KMS-11 (cell line): ENCODE data around the gene PNPLA7.

Experiments used
- H2AFZ ChIP-seq: fragments of 200-600 bp; sonication (generic); 2 replicates; pipeline ENCODE4 v1.6.1; 2016; ENCODE audit warnings: antibody characterized with exemption, mixed run types, low read depth
- H3K27ac ChIP-seq: fragments of 200-600 bp; sonication (generic); 2 replicates; pipeline ENCODE4 v1.6.1; 2016; ENCODE audit warnings: mild to moderate bottlenecking, mixed run types
- H3K27me3 ChIP-seq: fragments of 200-600 bp; sonication (generic); 2 replicates; pipeline ENCODE4 v1.6.1; 2017; ENCODE audit warnings: mild to moderate bottlenecking, low read depth, mixed run types, moderate library complexity; ENCODE audit not compliant: insufficient read depth
- H3K36me3 ChIP-seq: fragments of 200-600 bp; sonication (generic); 2 replicates; pipeline ENCODE4 v1.6.1; 2017; ENCODE audit warnings: mild to moderate bottlenecking, mixed run types; ENCODE audit not compliant: insufficient read depth
- H3K4me1 ChIP-seq: fragments of 200-600 bp; sonication (generic); 2 replicates; pipeline ENCODE4 v1.6.1; 2016; ENCODE audit warnings: mild to moderate bottlenecking, low read depth, mixed run types; ENCODE audit not compliant: poor library complexity, severe bottlenecking
- H3K4me2 ChIP-seq: fragments of 200-600 bp; sonication (generic); 2 replicates; pipeline ENCODE4 v1.7.0; 2016; ENCODE audit warnings: mild to moderate bottlenecking, mixed run types
- H3K4me3 ChIP-seq: fragments of 200-600 bp; sonication (generic); IDR thresholded peaks from 2 replicates; pipeline ENCODE4 v1.6.1; 2017; ENCODE audit warnings: low read depth, low read length, mixed read lengths; ENCODE audit not compliant: insufficient read depth
- H3K79me2 ChIP-seq: fragments of 200-600 bp; sonication (generic); 2 replicates; pipeline ENCODE4 v1.6.1; 2016; ENCODE audit warnings: low read depth, mixed run types; ENCODE audit not compliant: insufficient read depth
- H3K9ac ChIP-seq: fragments of 200-600 bp; sonication (generic); 2 replicates; pipeline ENCODE4 v1.6.1; 2016; ENCODE audit warnings: mild to moderate bottlenecking, mixed run types
- H4K20me1 ChIP-seq: fragments of 200-600 bp; sonication (generic); 2 replicates; pipeline ENCODE4 v1.6.1; 2016; ENCODE audit warnings: mild to moderate bottlenecking, mixed run types; ENCODE audit not compliant: insufficient read depth
- CTCF ChIP-seq: fragments of 200-600 bp; sonication (generic); conservative IDR thresholded peaks from 2 replicates; pipeline ENCODE4 v1.6.1; 2017; ENCODE audit warnings: low read depth, mild to moderate bottlenecking, antibody characterized with exemption, low read length, moderate library complexity, mixed read lengths

PNPLA7 gene

GRCh38 chr9:137564134-137564533 lies 13.9 kb upstream of the PNPLA7 start:
- no peak overlapping the region for H2AFZ ChIP-seq
- no peak overlapping the region for H3K4me3 ChIP-seq
- no peak overlapping the region for H3K9ac ChIP-seq
- H3K27ac ChIP-seq: no peak overlapping the region
- no peaks in the 10 kb centered on the region for H3K79me2 ChIP-seq
- no peaks in the 10 kb centered on the region for H3K36me3 ChIP-seq
- H3K4me2 ChIP-seq: no peak overlapping the region
- no peaks in the 10 kb centered on the region for H3K4me1 ChIP-seq
- no peaks in the 10 kb centered on the region for H4K20me1 ChIP-seq
- TF ChIP-seq CTCF: no peak
- no peaks in the 10 kb centered on the region for H3K27me3 ChIP-seq

GRCh38 chr9:137558127-137558526 lies 7.9 kb upstream of the PNPLA7 start:
- Histone ChIP-seq H3K36me3 (no peaks in the 10 kb centered on the region), H3K4me1 (no peaks in the 10 kb centered on the region), H4K20me1 (no peaks in the 10 kb centered on the region)

GRCh38 chr9:137556069-137556838 lies 6.1 kb upstream of the PNPLA7 start:
- H3K79me2 ChIP-seq: no peaks in the 10 kb centered on the region
- H2AFZ ChIP-seq: no peak overlapping the region
- no peak overlapping the region for H3K27ac ChIP-seq
- H3K36me3 ChIP-seq: no peaks in the 10 kb centered on the region
- no peaks in the 10 kb centered on the region for H3K27me3 ChIP-seq
- no peak overlapping the region for H3K4me2 ChIP-seq
- no peaks in the 10 kb centered on the region for H4K20me1 ChIP-seq
- H3K4me1 ChIP-seq: no peaks in the 10 kb centered on the region
- no peak overlapping the region for H3K4me3 ChIP-seq
- TF ChIP-seq CTCF: no peak
- H3K9ac ChIP-seq: no peak overlapping the region

More at GRCh38 chr9:137558127-137558526, 7.9 kb upstream of the PNPLA7 start:
- Histone ChIP-seq H2AFZ (no peak overlapping the region), H3K27ac (no peak overlapping the region), H3K4me3 (no peak overlapping the region), H3K4me2 (no peak overlapping the region), H3K79me2 (no peaks in the 10 kb centered on the region), H3K9ac (no peak overlapping the region), H3K27me3 (no peaks in the 10 kb centered on the region)
- no peak for TF ChIP-seq CTCF

- H3K27me3 ChIP-seq: no peaks in the 10 kb centered on the region
- H4K20me1 ChIP-seq: no peaks in the 10 kb centered on the region
- no peak overlapping the region for H3K9ac ChIP-seq
- H3K27ac ChIP-seq: no peak overlapping the region
- no peak overlapping the region for H3K4me2 ChIP-seq
- no peak overlapping the region for H2AFZ ChIP-seq
- no peak for TF ChIP-seq CTCF
- no peaks in the 10 kb centered on the region for H3K4me1 ChIP-seq
- no peak overlapping the region for H3K4me3 ChIP-seq
- H3K36me3 ChIP-seq: no peaks in the 10 kb centered on the region
- no peaks in the 10 kb centered on the region for H3K79me2 ChIP-seq
Measured at GRCh38 chr9:137555179-137555578, 5.0 kb upstream of the PNPLA7 start.
